Retinal pigment epithelial cell (primary cell): Measurements from ENCODE around the gene APP.

Source experiments
- DNase-seq: peaks from one replicate; pipeline ENCODE4 v3.0.0-alpha.2; 2010; ENCODE audit warnings: low read depth
- H3K4me3 ChIP-seq: 2 replicates; pipeline ENCODE4 v1.5.1; 2011; ENCODE audit warnings: mild to moderate bottlenecking, low read length, control low read depth, moderate library complexity
- TF ChIP-seq, protein P1 (sequence below): conservative IDR thresholded peaks from 2 replicates; pipeline ENCODE4 v1.5.1; 2011; ENCODE audit warnings: low read depth, low read length, control low read depth, inconsistent platforms

The APP gene

GRCh38 chr21:26130249-26130881 is 40.2 kb downstream of the APP start:
- TF ChIP-seq, protein P1, sequence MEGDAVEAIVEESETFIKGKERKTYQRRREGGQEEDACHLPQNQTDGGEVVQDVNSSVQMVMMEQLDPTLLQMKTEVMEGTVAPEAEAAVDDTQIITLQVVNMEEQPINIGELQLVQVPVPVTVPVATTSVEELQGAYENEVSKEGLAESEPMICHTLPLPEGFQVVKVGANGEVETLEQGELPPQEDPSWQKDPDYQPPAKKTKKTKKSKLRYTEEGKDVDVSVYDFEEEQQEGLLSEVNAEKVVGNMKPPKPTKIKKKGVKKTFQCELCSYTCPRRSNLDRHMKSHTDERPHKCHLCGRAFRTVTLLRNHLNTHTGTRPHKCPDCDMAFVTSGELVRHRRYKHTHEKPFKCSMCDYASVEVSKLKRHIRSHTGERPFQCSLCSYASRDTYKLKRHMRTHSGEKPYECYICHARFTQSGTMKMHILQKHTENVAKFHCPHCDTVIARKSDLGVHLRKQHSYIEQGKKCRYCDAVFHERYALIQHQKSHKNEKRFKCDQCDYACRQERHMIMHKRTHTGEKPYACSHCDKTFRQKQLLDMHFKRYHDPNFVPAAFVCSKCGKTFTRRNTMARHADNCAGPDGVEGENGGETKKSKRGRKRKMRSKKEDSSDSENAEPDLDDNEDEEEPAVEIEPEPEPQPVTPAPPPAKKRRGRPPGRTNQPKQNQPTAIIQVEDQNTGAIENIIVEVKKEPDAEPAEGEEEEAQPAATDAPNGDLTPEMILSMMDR = no peak
- no peak overlapping the region for H3K4me3 ChIP-seq
- DNase-seq = no peak

GRCh38 chr21:26127918-26128317 is 42.7 kb downstream of the APP start:
- TF ChIP-seq, protein P1 = no peak
- no peak for DNase-seq
- H3K4me3 ChIP-seq = no peak overlapping the region

DNA sequence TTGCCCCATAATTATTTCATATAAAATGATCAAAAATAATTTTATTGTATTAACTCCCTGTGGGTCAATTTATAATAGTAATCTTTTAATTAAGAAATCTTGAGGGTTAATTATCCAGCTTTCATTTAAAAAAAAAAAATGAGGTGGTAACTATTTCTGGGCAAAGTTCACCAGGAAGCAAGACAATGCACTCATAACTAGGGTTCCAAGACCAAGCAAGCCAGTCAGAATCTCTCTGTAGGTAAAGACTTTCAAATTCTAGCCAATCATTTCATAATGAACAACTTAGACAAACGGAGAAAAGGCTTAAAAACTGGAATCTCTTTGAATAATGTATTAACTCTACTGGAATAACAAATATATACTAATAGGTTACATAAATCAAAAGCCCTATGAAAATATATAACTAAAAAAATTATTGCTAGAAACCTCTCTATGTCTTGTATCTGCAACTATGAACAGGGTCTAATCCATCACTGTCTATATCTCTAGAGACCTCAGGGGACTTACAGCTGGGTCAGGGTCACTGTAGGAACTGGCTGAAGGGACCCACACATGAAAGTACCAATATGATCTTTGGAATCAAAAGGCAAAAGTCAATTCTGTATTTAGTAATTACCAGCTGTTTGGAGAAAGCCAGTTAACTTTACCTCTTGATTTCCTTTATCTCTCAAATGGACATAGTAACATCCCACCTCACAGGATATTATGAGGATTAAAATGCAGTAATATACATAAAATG is 43.3 kb downstream of the APP start:
- DNase-seq = no peak
- TF ChIP-seq, protein P1 = no peak
- H3K4me3 ChIP-seq = no peak overlapping the region

DNA sequence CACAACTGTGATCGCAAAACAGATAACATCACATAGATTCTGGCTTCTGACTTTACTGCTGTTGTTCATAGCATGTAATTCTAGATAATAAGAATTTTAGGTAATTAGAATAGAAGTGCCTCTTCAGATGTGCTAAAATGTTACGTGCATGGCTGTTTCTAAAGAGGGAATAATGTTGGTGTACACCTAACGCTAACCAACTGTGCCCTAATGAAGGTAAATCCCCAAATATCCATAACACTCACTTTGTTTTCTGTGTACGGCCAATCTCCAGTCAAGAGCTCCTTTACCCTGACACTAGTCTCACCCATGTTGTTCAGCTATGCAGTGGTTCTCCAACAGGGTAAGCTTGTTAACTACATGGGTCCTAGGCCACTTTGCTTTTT is 44.4 kb downstream of the APP start:
- no peak for DNase-seq
- TF ChIP-seq, protein P1 = no peak
- no peak overlapping the region for H3K4me3 ChIP-seq

DNA sequence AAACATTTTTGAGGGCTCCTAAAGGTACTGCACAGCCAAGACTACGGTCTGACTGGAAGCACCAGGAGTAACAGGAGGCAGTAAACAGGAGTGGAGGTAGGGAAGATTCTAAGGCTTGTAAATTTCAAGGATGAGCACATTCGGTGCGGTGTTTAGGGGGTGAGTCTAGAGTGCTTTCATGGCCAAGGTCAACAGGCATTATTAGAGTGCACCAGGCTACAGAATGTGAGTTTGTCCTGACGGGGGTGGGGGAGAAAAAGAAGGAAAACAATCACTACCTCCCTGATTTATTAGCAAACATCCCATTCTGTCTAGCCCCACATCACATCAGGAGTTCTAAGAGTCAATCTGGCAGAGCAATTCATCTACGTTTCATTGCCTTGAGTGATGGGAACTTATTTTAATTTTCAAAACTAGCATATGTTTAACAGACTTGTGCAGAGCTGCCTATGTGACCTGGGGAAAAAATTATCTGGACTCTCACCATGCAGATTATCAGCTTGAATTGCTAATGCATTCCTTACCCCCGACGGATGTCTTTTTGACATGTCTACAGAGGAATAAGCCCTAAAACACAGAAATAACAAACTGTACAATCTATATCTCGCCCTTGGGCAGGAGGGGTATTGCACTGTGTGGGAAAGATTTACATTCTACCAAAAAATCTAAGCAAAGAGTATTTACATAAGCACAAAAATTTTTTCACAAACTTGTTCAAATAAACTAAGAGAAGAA is 45.0 kb downstream of the APP start:
- DNase-seq = no peak
- H3K4me3 ChIP-seq = no peak overlapping the region
- TF ChIP-seq, protein P1 = no peak

DNA sequence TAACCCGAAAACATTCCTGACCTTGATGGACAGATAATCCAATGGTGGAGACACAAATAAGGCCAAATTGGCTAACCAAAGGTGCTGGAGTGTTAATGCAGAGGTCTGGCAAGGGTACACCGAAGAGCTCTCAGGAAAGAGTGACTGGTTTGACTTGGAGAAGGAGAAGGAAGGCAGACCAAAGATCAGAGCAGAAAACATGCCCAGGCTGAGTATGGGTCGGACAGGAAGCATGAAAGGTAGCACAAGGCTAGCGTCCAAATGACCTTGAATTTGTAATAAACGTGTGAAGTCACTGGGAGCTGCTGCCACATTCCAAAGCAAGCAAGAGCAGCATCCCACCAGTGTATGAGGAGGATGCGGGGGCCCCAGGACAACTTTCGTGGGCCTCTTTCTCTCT is 45.7 kb downstream of the APP start:
- no peak overlapping the region for H3K4me3 ChIP-seq
- TF ChIP-seq, protein P1 = no peak

More for the DNA sequence above, 45.7 kb downstream of the APP start:
- no peak for DNase-seq
